Ascending aorta (tissue), 2 donors: ENCODE measurements around the gene ATXN1. TPM values are rescaled to one million over a fixed set of nuclear protein-coding genes. Genes with fewer than 3 reads are reported as not detected.
A peak's percentile ranks its signal among the peaks of the same experiment; 100 is the strongest.

ENCODE experiments used
- DNase-seq, 2 donors: peaks; one replicate each; pipeline ENCODE4 v3.0.0-alpha.2; 2019; ENCODE audit warnings: low spot score in 2 of 2
- H3K27ac ChIP-seq, 2 donors: fragments of 200-600 bp; sonication (generic); one replicate each; pipeline ENCODE4 v1.5.1; 2016 to 2017; ENCODE audit warnings: mild to moderate bottlenecking in 1 of 2
- H3K27me3 ChIP-seq: fragments of 200-600 bp; sonication (generic); one replicate; pipeline ENCODE4 v1.5.1; 2017
- H3K36me3 ChIP-seq, 2 donors: fragments of 200-600 bp; sonication (generic); one replicate each; pipeline ENCODE4 v1.5.1; 2016
- H3K4me1 ChIP-seq, 2 donors: fragments of 200-600 bp; sonication (generic); one replicate each; pipeline ENCODE4 v1.5.1; 2016 to 2017; ENCODE audit warnings: mild to moderate bottlenecking in 1 of 2
- H3K4me3 ChIP-seq, 2 donors: fragments of 200-600 bp; sonication (generic); one replicate each; pipeline ENCODE4 v1.5.1; 2016 to 2017; ENCODE audit warnings: mild to moderate bottlenecking in 1 of 2
- H3K9me3 ChIP-seq, 2 donors: fragments of 200-600 bp; sonication (generic); one replicate each; pipeline ENCODE4 v1.5.1; 2016
- CTCF ChIP-seq, 3 experiments: fragments of 200-600 bp in 2 of 3; fragments of 450-650 bp in 1 of 3; sonication (generic) in 2 of 3; IDR thresholded peaks; one replicate each; pipeline ENCODE4 v1.5.1; 2016 to 2019; ENCODE audit warnings: antibody characterized with exemption in 3 of 3, mild to moderate bottlenecking in 1 of 3, moderate library complexity in 1 of 3
- intact Hi-C: fragments of 100-400 bp; cut with DNase I; formaldehyde crosslinking; loops from one replicate; pipeline ENCODE4 v1.15.1; 2023
- total RNA-seq: library from RNA; depleted of rRNA; stranded (reverse); fragments of >200 nt; gene quantifications from one replicate; pipeline ENCODE4 v1.1.0, GENCODE V29; 2016

Gene ATXN1
- total RNA-seq, 1 donor from 2014 or later: 68.3 TPM

- no peak overlapping the region for H3K27ac ChIP-seq
- H3K4me3 ChIP-seq: no peak overlapping the region
- DNase-seq: no peak
- H3K27me3 ChIP-seq: no peaks in the 10 kb centered on the region
- no peaks in the 10 kb centered on the region for H3K9me3 ChIP-seq
- peaks cover 0 to 9% of the 10 kb centered on the region in 2 donors for H3K4me1 ChIP-seq
- intact Hi-C loops: no loop called here
- TF ChIP-seq CTCF (IDR thresholded peaks at IDR 0.05): no peak
- no peaks in the 10 kb centered on the region for H3K36me3 ChIP-seq
These were observed 44.1 kb upstream of the ATXN1 start for GRCh38 chr6:16805243-16805950.

- no peak overlapping the region for H3K4me3 ChIP-seq
- H3K36me3 ChIP-seq: no peaks in the 10 kb centered on the region
- H3K27me3 ChIP-seq: no peaks in the 10 kb centered on the region
- TF ChIP-seq CTCF (IDR thresholded peaks at IDR 0.05): no peak
- H3K9me3 ChIP-seq: no peaks in the 10 kb centered on the region
- peaks cover 0 to 9% of the 10 kb centered on the region in 2 donors for H3K4me1 ChIP-seq
- intact Hi-C loops: no loop called here
- no peak for DNase-seq
- H3K27ac ChIP-seq: no peak overlapping the region
These were observed 43.4 kb upstream of the ATXN1 start for GRCh38 chr6:16804546-16805242.

- no peaks in the 10 kb centered on the region for H3K36me3 ChIP-seq
- intact Hi-C loops: no loop called here
- no peak for TF ChIP-seq CTCF (IDR thresholded peaks at IDR 0.05)
- no peak overlapping the region for H3K27ac ChIP-seq
- peaks cover 0 to 9% of the 10 kb centered on the region in 2 donors for H3K4me1 ChIP-seq
- no peaks in the 10 kb centered on the region for H3K27me3 ChIP-seq
- peak overlapping the region; percentile 28 to 51 for H3K4me3 ChIP-seq
- peak in 1 of 2 donors; percentile 67 for DNase-seq
- no peaks in the 10 kb centered on the region for H3K9me3 ChIP-seq
These were observed 42.3 kb upstream of the ATXN1 start for GRCh38 chr6:16803294-16804200.

GRCh38 chr6:16802071-16802470 is 40.8 kb upstream of the ATXN1 start:
- peak overlapping the region; percentile 10 to 60 for H3K27ac ChIP-seq
- H3K36me3 ChIP-seq: no peaks in the 10 kb centered on the region
- peaks cover 0 to 9% of the 10 kb centered on the region in 2 donors for H3K4me1 ChIP-seq

More at GRCh38 chr6:16802071-16802470, 40.8 kb upstream of the ATXN1 start:
- intact Hi-C loops: no loop called here
- H3K27me3 ChIP-seq: no peaks in the 10 kb centered on the region
- H3K4me3 ChIP-seq: no peak overlapping the region
- no peak for TF ChIP-seq CTCF (IDR thresholded peaks at IDR 0.05)
- no peak for DNase-seq
- H3K9me3 ChIP-seq: no peaks in the 10 kb centered on the region
